NT2/D1 (cell line): Measurements from ENCODE around the gene ISOC1.

Source experiments
- SUZ12 ChIP-seq: IDR thresholded peaks from 2 replicates; pipeline ENCODE4 v1.6.1; 2011; ENCODE audit not compliant: insufficient read length, insufficient read depth; ENCODE audit errors: extremely low read depth
- YY1 ChIP-seq: IDR thresholded peaks from 2 replicates; pipeline ENCODE4 v1.6.1; 2011; ENCODE audit not compliant: insufficient read length, insufficient read depth

DNA sequence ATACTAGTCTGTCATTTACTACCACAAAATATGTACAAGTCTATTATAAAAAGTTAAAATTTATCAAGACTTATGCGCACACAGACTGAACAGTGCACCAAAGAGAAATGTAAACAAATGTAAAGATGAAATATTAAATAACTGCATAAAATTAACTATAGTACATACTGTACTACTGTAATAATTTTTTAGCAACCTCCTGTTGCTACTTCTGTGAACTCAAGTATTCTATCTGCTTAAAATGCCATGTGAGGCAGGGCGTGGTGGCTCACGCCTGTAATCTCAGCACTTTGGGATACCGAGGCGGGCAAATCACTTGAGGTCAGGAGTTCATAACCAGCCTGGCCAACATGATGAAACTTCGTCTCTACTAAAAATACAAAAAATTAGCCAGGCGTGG is 13.8 kb upstream of the ISOC1 start:
- TF ChIP-seq YY1 (no peak), SUZ12 (no peak)
